ENCODE measurements around the gene GNAQ.

DNA sequence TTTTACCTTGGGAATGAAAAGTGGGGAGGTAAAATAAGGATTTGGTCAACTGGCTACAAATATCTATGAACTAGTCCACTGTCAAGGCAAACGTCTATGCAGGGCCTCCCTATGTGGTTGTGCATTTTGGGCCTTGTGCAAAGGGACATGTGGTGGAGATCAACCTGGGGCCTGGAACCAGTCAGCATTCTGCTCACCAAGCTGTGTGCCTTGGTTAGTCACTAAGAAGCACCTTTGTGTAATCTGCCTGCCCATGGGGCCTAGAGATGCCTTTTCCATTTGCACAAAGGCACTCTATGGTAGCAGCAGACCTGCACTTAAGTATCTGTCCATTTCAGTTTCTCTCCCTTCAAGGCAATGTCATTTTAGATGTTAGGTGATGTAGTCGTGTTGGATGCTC lies 184.0 kb downstream of the GNAQ start:
- TF ChIP-seq, protein P1, sequence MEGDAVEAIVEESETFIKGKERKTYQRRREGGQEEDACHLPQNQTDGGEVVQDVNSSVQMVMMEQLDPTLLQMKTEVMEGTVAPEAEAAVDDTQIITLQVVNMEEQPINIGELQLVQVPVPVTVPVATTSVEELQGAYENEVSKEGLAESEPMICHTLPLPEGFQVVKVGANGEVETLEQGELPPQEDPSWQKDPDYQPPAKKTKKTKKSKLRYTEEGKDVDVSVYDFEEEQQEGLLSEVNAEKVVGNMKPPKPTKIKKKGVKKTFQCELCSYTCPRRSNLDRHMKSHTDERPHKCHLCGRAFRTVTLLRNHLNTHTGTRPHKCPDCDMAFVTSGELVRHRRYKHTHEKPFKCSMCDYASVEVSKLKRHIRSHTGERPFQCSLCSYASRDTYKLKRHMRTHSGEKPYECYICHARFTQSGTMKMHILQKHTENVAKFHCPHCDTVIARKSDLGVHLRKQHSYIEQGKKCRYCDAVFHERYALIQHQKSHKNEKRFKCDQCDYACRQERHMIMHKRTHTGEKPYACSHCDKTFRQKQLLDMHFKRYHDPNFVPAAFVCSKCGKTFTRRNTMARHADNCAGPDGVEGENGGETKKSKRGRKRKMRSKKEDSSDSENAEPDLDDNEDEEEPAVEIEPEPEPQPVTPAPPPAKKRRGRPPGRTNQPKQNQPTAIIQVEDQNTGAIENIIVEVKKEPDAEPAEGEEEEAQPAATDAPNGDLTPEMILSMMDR (conservative IDR thresholded peaks at IDR 0.05): no peak
- TF ChIP-seq ZFX (IDR thresholded peaks at IDR 0.05): no peak
